NCI-H2029 (cell line): ENCODE measurements around the gene PPP2R2B.
"Not testable (repeated sequence)": the region's sequence is repeated elsewhere in the genome, so short reads cannot be mapped to it uniquely, and the experiment has no call there.

Experiments
- DNase-seq: peaks from one replicate; lab custom pipeline; 2025; lab: John Stamatoyannopoulos, UW

Gene PPP2R2B

DNA sequence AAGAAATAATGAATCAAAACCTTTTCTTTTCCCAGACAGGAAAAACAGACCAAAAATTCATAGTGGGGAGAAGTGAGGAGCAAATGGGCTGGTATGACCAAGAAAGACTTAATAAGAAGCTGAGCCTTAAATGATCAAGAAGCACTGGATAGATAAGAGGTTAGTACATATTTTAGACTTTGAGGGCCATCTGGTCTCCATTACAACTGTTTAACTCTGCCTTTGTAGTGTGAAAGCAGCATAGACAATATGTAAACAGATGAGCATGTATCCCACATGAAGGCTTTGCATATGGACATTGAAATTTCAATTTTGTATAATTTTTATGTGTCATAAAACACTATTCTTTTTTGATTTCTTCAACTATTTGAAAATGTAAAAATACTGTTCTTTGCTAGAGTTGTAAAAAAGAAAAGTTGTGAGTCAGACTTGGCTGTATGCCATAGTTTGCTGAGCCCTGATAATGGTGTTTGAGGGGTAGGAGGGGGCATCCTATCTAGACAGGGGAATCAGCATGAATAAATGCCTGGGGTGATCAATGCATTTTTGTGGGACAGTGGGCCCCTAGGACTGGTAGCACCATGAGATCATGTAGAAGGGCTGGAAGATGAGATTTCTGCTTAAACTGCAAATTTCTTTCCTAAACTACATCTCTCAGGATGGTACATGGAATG, 270.8 kb downstream of the PPP2R2B start:
- DNase-seq = no peak

GRCh38 chr5:146606893-146607292, 271.7 kb downstream of the PPP2R2B start:
- DNase-seq = no peak

- DNase-seq = no peak
Observed at GRCh38 chr5:146600376-146600775, 278.2 kb downstream of the PPP2R2B start.

DNA sequence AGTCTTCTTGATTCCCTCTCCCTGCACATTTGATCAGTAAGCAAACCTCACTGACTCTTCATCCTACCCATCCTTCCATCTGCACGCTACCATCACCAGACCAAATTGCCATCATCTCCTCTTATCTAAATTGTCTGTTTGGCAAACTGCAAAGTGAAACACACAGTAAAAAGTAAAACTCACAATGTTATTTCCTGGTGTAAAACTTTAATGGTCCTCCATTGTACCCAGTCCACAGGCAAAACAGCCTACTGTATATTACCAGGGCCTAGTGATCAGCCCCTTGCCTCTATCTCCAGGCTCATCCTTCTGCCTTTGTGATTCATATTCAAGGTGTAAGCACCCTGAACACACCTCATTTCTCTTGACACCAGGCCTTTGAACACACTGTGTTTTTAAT, 279.3 kb downstream of the PPP2R2B start:
- DNase-seq = no peak

- no peak for DNase-seq
Observed at GRCh38 chr5:146595088-146595487, 283.5 kb downstream of the PPP2R2B start.

- DNase-seq = no peak
Observed at GRCh38 chr5:146592352-146592751, 286.2 kb downstream of the PPP2R2B start.

DNA sequence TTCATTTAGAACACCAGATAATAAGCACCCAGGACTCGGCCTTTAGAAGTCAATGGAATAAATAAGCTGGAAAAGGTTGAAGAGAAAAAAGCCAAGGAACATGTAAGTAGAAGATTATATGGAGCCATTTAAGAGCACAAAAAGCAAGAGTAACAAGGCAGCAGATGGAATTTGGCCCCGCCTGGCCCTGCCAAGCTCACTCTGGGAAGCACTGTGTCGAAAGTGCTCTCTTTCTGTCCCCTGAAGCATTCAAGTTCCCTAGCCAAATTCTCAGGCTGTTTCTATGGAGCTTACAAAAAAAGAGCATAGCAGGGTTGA, 289.6 kb downstream of the PPP2R2B start:
- DNase-seq = no peak

- DNase-seq = no peak
Observed at GRCh38 chr5:146588331-146589027, 290.1 kb downstream of the PPP2R2B start.

- DNase-seq = no peak
Observed at GRCh38 chr5:146586752-146587151, 291.8 kb downstream of the PPP2R2B start.

GRCh38 chr5:146584750-146585149, 293.8 kb downstream of the PPP2R2B start:
- DNase-seq = no peak

DNA sequence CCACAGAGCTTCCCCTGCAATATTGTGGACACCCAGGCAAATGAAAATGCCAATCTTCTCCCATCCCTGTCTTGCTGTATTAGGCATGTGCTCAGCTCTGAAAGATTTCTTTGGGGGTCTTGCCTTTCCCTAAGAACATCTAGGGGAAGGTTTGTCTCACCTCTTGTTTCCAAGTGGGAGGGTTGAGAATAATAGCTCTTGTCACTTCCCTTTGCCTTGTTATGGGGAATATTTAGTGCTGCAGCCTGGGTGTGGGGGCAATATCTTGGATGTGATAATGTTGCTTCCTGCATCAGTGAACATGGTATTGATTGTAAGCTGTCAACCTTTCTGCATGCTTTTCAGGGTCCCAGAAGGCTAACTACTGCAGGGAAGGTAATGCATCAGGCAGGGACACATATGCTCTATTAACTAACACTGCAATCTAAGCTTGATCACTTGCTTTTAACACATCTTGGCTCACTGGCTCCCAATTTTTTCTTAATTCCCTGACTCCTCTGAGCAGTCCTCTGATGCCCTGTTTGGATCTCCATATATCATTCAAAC, 296.4 kb downstream of the PPP2R2B start:
- DNase-seq = no peak

DNA sequence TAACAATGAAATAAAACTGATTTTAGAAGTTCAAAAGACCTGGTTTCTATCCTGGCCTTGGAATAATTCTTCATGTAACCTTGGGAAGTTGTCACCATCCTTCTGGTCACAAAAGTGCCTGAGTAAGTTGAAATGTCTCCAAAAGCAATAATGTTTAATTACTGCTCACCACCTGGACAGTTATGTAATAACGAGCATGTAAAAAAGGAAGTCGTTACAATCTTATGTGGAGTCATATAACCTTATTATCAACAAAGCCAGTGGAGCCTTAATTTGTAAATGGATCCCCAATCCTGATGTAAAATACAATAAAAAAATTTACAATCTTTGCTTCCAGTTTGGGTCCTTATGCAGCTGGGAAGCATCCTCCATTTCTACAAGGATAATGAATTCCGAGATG, 298.3 kb downstream of the PPP2R2B start:
- no peak for DNase-seq

DNA sequence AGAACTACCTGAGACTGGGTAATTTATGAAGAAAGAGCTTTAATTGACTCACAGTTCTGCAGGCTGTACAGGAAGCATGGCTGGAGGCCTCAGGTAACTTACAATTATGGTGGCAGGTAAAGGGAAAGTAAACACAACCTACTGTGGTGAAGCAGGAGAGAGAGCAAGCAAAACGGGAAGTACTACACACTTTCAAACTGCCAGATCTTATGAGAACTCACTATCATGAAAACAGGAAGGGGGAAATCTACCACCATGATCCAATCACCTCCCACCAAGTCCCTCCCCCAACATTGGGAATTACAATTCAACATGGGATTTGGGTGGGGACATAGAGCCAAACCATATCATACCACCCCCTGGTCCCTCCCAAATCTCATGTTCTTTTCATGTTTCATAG, 303.8 kb downstream of the PPP2R2B start:
- no peak for DNase-seq

GRCh38 chr5:146568161-146568560, 310.4 kb downstream of the PPP2R2B start:
- no peak for DNase-seq

GRCh38 chr5:146565764-146566367, 312.7 kb downstream of the PPP2R2B start:
- DNase-seq = peak; percentile 59

DNA sequence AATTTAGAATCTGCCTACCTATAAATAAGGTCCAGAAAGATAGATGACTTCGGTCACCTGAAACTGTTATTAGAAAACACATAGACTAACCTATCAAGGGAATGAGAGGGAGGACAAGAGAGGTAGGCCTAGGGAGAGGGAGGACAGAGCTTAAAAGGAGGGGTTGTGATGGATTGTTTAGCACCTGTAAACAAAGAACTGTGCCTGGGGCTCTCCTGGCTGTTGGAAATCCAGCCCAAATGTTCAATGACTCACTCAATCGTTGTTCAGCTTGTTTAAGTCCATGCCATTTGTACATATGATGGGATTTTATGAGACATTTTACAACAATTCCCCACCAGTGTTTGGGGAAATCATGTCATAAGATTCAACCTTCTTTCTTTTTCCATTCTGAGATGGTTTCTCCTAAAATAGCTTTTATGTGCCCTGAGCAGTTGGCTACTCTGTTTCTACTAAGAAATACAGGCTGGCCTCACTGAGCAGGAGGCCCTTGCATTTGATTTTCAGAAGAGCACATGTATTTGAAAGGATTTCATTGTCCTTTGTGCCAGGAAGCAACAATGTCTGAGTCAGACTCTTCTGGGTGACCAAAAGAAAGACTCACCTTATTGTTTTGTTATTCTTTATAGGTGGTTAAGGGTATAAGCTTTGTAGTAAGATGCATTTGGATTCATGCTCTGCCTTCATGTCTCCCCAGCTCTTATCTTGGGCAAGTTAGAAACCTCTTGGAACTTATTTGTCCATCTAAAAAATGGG, 314.4 kb downstream of the PPP2R2B start:
- DNase-seq = no peak

DNA sequence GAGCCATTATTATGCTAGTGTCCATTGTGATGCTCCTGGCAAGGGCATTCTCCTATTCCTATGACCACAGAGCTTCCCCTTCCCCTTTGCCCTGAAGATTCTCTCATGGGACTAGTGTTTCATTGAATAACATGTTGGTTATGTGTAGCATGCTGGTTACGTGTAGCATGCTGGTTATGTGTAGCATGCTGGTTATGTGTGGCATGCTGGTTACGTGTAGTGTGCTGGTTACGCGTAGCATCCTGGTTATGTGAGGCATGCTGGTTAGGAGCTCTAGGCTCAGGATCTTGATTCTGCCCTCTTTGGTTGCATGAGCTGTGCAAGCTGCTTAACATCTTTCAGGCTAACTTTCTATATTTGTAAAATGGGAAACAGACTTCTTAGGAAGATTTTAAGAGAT, 316.1 kb downstream of the PPP2R2B start:
- DNase-seq = no peak

DNA sequence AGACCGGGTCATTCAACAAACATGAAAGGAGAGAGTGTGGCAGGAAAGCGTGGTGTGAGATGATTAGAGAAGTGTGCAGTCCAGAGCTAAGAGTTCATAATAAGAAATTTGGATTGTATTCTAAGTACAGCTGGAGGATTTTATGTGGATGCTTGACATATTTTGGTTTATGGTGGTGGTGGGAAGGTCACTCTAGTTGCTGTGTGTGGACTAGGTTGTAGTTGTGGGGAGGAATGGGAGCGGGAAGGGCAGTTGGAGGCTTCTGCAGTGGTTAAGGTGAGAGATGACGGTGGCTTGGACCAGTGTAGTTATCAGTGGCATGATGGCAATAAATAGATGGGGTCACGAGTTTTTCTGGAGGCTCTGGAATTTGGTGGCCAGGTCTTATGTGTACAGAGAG, 316.8 kb downstream of the PPP2R2B start:
- DNase-seq = no peak

GRCh38 chr5:146560205-146560812, 318.2 kb downstream of the PPP2R2B start:
- DNase-seq = no peak

DNA sequence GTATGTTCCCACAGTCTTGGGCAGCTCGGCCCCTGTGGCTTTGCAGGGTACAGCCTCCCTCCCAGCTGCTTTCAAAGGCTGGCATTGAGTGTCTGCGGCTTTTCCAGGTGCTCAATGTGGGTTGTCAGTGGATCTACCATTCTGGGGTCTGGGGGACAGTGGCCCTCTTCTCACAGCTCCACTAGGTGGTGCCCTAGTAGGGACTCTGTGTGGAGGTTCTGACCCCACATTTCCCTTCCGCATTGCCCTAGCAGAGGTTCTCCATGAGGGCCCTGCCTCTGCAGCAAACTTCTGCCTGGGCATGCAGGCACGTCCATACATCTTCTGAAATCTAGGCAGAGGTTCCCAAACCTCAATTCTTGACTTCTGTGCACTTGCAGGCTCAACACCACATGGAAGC, 321.7 kb downstream of the PPP2R2B start:
- DNase-seq = not testable (repeated sequence)

GRCh38 chr5:146553446-146553845, 325.1 kb downstream of the PPP2R2B start:
- DNase-seq = no peak

DNA sequence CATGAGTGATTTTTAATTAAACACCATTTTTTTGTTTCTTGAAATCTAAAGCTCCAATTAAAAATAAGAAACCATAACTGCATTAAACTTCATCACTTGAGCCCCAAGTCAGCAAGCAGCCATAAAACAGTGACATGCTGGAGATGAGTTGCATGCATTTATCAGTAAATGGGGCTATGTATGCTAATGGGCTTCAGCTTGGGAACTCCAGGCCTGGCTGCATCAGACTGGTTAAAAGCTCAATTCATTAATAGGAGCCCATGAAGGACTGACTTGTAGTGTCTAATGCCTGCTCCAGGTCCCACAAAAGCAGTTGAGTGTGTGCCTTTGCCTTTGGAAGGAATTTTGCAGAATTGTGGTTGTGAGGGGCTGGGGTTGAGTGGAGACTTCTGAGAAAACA, 328.9 kb downstream of the PPP2R2B start:
- DNase-seq = no peak
